Measurements from ENCODE around the gene TCEA2. TPM values are rescaled to one million over a fixed set of nuclear protein-coding genes. Genes with fewer than 3 reads are reported as not detected.

Gene TCEA2
- total and polyA plus RNA-seq, 2 of the 13 experiments (the other 11 are each of a cell fraction or from before 2014, with no cell fraction given), result 28.1 to 33.7 TPM

- no peak for TF ChIP-seq ZNF160 (CRISPR knock-in tag; IDR thresholded peaks at IDR 0.05)
- TF ChIP-seq MAF1 (CRISPR knock-in tag; IDR thresholded peaks at IDR 0.05; ENCODE audit: borderline replicate concordance), result no peak
- TF ChIP-seq RXRB (CRISPR knock-in tag; IDR thresholded peaks at IDR 0.05; ENCODE audit: borderline replicate concordance), result 0 out of 2 replicates have a peak, but pooled peaks have one; percentile 31
- peak; percentile 88 for TF ChIP-seq POLR2G (IDR thresholded peaks at IDR 0.05; ENCODE audit: low read depth, low read length)
- TF ChIP-seq, protein P1, sequence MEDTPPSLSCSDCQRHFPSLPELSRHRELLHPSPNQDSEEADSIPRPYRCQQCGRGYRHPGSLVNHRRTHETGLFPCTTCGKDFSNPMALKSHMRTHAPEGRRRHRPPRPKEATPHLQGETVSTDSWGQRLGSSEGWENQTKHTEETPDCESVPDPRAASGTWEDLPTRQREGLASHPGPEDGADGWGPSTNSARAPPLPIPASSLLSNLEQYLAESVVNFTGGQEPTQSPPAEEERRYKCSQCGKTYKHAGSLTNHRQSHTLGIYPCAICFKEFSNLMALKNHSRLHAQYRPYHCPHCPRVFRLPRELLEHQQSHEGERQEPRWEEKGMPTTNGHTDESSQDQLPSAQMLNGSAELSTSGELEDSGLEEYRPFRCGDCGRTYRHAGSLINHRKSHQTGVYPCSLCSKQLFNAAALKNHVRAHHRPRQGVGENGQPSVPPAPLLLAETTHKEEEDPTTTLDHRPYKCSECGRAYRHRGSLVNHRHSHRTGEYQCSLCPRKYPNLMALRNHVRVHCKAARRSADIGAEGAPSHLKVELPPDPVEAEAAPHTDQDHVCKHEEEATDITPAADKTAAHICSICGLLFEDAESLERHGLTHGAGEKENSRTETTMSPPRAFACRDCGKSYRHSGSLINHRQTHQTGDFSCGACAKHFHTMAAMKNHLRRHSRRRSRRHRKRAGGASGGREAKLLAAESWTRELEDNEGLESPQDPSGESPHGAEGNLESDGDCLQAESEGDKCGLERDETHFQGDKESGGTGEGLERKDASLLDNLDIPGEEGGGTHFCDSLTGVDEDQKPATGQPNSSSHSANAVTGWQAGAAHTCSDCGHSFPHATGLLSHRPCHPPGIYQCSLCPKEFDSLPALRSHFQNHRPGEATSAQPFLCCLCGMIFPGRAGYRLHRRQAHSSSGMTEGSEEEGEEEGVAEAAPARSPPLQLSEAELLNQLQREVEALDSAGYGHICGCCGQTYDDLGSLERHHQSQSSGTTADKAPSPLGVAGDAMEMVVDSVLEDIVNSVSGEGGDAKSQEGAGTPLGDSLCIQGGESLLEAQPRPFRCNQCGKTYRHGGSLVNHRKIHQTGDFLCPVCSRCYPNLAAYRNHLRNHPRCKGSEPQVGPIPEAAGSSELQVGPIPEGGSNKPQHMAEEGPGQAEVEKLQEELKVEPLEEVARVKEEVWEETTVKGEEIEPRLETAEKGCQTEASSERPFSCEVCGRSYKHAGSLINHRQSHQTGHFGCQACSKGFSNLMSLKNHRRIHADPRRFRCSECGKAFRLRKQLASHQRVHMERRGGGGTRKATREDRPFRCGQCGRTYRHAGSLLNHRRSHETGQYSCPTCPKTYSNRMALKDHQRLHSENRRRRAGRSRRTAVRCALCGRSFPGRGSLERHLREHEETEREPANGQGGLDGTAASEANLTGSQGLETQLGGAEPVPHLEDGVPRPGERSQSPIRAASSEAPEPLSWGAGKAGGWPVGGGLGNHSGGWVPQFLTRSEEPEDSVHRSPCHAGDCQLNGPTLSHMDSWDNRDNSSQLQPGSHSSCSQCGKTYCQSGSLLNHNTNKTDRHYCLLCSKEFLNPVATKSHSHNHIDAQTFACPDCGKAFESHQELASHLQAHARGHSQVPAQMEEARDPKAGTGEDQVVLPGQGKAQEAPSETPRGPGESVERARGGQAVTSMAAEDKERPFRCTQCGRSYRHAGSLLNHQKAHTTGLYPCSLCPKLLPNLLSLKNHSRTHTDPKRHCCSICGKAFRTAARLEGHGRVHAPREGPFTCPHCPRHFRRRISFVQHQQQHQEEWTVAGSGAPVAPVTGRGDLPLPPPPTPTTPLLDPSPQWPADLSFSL (CRISPR knock-in tag; IDR thresholded peaks at IDR 0.05), result no peak
- TF ChIP-seq ZNF335 (CRISPR knock-in tag; IDR thresholded peaks at IDR 0.05), result no peak
- TF ChIP-seq RARA (CRISPR knock-in tag; IDR thresholded peaks at IDR 0.05), result peak; percentile 11; the same call in 1 of the 2 replicates
- TF ChIP-seq NFYC (CRISPR knock-in tag; IDR thresholded peaks at IDR 0.05), result no peak
- no peak for TF ChIP-seq ZNF660 (CRISPR knock-in tag; IDR thresholded peaks at IDR 0.05; ENCODE audit: borderline replicate concordance, low read depth)
- no peak for TF ChIP-seq GFI1 (CRISPR knock-in tag; IDR thresholded peaks at IDR 0.05; ENCODE audit: borderline replicate concordance)
- TF ChIP-seq ZNF30 (CRISPR knock-in tag; IDR thresholded peaks at IDR 0.05), result 0 out of 2 replicates have a peak, but pooled peaks have one; percentile 31
- peak; percentile 18 for TF ChIP-seq RBM39 (IDR thresholded peaks at IDR 0.05; ENCODE audit: low read depth, low read length, poor library complexity, severe bottlenecking)
- TF ChIP-seq ZNF644 (CRISPR knock-in tag; IDR thresholded peaks at IDR 0.05; ENCODE audit: low read depth), result 0 out of 2 replicates have a peak, but pooled peaks have one; percentile 20
- TF ChIP-seq ZSCAN21 (CRISPR knock-in tag; IDR thresholded peaks at IDR 0.05; ENCODE audit: borderline replicate concordance), result peak; percentile 47
- no peak for TF ChIP-seq NBN (conservative IDR thresholded peaks at IDR 0.05)
- 0 out of 2 replicates have a peak, but pooled peaks have one; percentile 12 for TF ChIP-seq NR3C1 (CRISPR knock-in tag; IDR thresholded peaks at IDR 0.05)
- TF ChIP-seq, protein P2, sequence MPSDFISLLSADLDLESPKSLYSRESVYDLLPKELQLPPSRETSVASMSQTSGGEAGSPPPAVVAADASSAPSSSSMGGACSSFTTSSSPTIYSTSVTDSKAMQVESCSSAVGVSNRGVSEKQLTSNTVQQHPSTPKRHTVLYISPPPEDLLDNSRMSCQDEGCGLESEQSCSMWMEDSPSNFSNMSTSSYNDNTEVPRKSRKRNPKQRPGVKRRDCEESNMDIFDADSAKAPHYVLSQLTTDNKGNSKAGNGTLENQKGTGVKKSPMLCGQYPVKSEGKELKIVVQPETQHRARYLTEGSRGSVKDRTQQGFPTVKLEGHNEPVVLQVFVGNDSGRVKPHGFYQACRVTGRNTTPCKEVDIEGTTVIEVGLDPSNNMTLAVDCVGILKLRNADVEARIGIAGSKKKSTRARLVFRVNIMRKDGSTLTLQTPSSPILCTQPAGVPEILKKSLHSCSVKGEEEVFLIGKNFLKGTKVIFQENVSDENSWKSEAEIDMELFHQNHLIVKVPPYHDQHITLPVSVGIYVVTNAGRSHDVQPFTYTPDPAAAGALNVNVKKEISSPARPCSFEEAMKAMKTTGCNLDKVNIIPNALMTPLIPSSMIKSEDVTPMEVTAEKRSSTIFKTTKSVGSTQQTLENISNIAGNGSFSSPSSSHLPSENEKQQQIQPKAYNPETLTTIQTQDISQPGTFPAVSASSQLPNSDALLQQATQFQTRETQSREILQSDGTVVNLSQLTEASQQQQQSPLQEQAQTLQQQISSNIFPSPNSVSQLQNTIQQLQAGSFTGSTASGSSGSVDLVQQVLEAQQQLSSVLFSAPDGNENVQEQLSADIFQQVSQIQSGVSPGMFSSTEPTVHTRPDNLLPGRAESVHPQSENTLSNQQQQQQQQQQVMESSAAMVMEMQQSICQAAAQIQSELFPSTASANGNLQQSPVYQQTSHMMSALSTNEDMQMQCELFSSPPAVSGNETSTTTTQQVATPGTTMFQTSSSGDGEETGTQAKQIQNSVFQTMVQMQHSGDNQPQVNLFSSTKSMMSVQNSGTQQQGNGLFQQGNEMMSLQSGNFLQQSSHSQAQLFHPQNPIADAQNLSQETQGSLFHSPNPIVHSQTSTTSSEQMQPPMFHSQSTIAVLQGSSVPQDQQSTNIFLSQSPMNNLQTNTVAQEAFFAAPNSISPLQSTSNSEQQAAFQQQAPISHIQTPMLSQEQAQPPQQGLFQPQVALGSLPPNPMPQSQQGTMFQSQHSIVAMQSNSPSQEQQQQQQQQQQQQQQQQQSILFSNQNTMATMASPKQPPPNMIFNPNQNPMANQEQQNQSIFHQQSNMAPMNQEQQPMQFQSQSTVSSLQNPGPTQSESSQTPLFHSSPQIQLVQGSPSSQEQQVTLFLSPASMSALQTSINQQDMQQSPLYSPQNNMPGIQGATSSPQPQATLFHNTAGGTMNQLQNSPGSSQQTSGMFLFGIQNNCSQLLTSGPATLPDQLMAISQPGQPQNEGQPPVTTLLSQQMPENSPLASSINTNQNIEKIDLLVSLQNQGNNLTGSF (CRISPR knock-in tag; IDR thresholded peaks at IDR 0.05), result no peak
- peak; percentile 76; the same call in 1 of the 2 replicates for TF ChIP-seq MYC (CRISPR knock-in tag; IDR thresholded peaks at IDR 0.05; ENCODE audit: borderline replicate concordance)
- no peak; the same call in 1 of the 2 replicates for TF ChIP-seq HNRNPL (IDR thresholded peaks at IDR 0.05; ENCODE audit: low read depth, low read length)
These were observed 20.8 kb upstream of the TCEA2 start (continued) for GRCh38 chr20:64042054-64042781.
